GM19328 (cell line): ENCODE measurements around the gene DNMBP.
"Not testable (repeated sequence)": the region's sequence is repeated elsewhere in the genome, so short reads cannot be mapped to it uniquely, and the experiment has no call there.

Source experiments
- ATAC-seq: cut with Tn5 transposase; IDR thresholded peaks from one replicate; pipeline ENCODE4 v1.9.1; 2021; ENCODE audit warnings: mild to moderate bottlenecking, moderate library complexity; ENCODE audit not compliant: unreplicated experiment

Gene DNMBP

DNA sequence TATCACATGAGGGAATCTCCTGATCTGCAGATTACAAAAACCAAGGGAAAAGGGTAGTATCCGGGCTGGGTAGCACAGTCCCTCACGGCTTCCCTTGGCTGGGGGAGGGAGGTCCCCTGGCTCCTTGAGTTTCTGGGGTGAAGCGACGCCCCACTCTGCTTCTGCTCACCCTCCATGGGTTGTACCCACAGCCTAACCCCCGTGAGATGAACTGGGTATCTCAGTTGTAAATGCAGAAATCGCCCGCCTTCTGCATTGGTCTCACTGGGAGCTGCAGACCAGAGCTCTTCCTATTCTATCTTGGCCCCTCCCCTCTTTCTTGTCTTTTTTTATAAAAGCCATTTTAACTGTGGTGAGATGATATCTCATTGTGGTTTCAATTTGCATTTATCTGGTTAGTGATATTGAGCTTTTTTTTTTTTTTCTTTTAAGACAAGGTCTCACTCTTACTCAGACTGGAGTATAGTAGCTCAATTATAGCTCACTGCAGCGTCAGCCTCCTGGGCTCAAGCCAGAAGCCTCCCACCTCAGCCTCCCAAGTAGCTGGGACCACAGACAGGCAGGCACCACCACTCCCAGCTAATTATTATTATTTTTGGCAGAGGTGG is 139.5 kb downstream of the DNMBP start:
- no peak for ATAC-seq

DNA sequence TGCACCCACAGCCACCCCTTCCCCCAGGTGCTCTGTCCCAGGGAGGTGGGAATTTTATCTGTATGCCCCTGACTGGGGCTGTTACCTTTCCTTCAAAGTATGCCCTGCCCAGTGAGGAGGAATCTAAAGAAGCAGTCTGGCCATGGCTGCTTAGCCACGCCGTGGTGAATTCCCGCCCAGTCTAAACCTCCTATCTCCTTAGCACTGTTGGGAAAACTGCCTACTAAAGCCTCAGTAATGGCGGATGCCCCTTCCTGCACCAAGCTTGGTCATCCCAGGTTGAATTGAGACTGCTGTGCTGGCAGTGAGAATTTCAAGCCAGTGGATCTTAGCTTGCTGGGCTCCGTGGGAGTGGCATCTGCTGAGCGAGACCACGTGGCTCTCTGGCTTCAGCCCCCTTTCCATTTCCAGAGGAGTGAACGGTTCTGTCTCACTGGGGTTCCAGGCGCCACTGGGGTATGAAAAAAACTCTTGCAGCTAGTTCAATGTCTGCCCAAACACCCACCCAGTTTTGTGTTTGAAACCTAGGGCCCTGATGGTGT is 140.1 kb downstream of the DNMBP start:
- ATAC-seq = no peak

DNA sequence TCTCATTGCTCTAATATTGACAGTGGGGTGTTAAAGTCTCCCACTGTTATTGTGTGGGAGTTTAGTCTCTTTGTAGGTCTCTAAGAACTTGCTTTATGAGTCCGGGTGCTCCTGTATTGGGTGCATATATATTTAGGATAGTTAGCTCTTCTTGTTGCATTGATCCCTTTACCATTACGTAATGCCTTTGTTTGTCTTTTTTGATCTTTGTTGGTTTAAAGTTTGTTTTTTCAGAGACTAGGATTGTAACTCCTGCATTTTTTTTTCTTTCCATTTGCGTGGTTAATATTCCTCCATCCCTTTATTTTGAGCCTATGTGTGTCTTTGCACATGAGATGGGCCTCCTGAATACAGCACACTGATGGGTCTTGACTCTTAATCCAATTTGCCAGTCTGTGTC is 142.5 kb downstream of the DNMBP start:
- not testable (repeated sequence) for ATAC-seq

DNA sequence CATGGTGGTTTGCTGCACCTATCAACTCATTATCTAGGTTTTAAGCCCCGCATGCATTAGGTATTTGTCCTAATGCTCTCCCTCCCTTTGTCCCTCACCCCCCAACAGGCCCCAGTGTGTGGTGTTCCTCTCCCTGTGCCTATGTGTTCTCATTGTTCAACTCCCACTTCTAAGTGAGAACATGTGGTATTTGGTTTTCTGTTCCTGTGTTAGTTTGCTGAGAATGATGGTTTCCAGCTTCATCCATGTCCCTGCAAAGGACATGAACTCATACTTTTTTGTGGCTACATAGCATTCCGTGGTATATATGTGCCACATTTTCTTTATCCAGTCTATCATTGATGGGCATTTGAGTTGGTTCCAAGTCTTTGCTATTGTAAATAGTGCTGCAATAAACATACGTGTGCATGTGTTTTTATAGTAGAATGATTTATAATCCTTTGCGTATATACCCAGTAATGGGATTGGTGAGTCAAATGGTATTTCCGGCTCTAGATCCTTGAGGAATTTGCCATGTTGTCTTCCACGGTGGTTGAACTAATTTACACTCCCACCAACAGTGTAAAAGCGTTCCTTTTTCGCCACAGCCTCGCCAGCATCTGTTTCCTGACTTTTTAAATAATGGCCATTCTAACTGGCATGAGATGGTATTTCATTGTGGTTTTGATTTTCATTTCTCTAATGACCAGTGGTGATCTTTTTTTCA is 146.1 kb downstream of the DNMBP start:
- ATAC-seq = not testable (repeated sequence)

- ATAC-seq = no peak
Observed at GRCh38 chr10:99860466-99860865, 149.3 kb downstream of the DNMBP start.

DNA sequence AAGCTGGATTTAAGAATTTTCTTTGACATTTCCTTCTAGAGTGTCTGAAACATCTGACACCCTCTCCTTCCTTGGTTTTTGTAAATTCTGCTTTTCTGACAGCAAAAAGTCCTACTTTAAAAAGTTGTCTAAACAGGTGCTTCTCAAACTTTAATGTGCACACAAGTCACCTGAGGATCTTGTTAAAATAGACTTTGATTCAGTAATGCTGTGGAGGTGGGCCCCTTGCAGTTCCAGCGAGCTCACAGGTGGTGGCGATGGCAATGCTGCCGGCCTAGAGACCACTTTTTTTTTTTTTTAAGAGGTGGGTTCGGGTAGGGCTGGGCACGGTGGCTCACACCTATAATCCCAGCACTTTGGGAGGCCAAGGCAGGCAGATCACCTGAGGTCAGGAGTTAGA is 150.2 kb downstream of the DNMBP start:
- no peak for ATAC-seq

GRCh38 chr10:99858849-99859248 is 150.9 kb downstream of the DNMBP start:
- no peak for ATAC-seq

GRCh38 chr10:99855479-99856071 is 154.2 kb downstream of the DNMBP start:
- ATAC-seq = no peak

DNA sequence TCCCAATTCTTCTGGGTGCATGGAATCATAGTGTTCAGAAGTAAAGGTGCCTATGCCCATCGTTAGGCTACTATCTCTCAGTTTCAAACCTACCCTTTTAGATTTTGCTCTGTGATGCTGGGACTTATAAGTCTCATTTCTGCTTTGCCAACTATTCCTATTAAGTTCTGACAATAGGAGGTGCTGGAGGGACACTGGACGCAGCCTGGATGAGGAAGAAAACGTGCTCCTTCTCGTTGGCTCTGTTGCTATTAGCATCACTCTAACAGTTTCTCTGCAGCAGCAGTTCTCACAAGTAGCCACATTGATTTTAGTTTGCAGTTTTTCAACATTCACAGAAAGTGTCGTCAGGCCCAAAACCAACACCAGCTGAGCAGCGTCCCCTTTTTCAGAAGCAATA is 154.9 kb downstream of the DNMBP start:
- no peak for ATAC-seq

- ATAC-seq = no peak
Observed at GRCh38 chr10:99853655-99854054, 156.1 kb downstream of the DNMBP start.

DNA sequence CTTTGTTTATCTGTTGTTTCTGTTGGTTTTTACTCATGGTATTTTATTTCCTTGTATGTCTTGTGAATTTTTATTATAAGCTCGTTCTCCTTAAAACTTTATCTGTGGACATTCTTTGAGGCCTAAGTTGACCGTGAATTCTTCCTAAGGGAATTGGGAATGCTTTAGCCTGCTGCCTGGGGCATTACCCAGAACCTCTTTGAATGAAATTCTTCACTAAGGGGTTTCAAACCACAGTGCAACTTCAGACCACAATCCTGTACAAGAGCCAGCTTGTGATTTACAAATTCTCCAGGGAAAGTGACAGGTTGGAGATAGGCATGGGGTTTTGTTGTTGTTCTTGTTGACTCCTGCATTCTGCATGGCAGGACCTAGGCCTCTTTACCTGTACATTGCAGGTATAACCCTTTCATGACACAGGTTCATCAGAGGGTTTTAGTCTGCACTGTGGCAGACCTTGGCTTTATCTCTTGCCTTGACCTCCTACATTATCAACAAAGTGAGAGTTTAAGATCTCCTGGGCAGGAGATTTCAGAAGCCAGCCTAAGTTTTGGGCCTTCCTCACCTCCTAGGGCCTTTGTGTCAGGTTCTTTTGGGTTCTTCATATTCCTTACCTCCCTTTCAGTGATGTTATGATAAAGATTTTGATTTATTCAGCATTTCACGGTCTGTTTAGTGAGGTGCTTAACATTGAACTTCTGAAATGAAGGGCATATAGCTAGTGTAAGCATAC is 157.1 kb downstream of the DNMBP start:
- ATAC-seq = no peak

- no peak for ATAC-seq
Observed at GRCh38 chr10:99851825-99852224, 157.9 kb downstream of the DNMBP start.

DNA sequence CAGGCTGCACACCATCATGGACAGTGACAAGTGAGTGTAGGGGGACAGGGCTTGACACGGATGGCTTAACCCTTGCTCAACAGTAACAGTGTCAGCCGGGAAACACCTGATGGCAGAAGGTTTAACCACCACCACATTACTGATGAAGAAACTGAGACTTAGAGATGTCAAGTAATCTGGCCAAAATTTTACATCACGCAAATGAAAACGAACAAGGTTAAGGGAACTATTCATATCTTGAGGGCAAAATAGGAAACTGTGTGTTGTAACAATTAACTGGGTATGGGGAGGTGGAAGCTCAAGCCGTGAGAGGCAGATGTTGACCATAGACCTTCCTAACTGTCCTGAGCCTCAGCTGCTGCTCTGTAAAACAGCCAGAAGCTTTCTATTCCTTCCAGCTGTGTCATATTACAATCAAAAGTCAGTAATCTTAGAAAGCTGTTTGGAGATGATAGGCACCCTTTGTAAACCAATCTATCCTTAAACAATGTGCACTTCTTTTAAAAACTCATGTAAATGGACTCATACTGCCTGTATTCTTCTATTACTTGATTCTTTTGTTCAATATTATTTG is 158.9 kb downstream of the DNMBP start:
- ATAC-seq = no peak

- no peak for ATAC-seq
Observed at GRCh38 chr10:99850021-99850766, 159.6 kb downstream of the DNMBP start.

- ATAC-seq = no peak
Observed at GRCh38 chr10:99849536-99849935, 160.2 kb downstream of the DNMBP start.

DNA sequence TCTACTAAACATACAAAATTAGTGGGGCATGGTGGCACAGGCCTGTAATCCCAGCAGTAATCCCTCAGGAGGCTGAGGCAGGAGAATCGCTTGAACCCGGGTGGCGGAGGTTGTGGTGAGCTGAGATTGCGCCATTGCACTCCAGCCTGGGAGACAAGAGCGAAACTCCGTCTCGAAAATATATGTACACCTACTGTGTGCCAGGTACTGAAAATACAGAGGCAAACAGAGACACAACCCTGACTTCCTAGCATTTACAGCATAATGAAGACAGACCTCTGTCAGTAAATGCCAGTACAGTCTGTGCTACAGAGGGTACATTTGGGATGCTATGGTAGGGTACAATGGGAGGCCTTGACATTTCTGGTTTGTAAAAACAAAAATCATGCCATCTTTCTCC is 160.7 kb downstream of the DNMBP start:
- no peak for ATAC-seq

DNA sequence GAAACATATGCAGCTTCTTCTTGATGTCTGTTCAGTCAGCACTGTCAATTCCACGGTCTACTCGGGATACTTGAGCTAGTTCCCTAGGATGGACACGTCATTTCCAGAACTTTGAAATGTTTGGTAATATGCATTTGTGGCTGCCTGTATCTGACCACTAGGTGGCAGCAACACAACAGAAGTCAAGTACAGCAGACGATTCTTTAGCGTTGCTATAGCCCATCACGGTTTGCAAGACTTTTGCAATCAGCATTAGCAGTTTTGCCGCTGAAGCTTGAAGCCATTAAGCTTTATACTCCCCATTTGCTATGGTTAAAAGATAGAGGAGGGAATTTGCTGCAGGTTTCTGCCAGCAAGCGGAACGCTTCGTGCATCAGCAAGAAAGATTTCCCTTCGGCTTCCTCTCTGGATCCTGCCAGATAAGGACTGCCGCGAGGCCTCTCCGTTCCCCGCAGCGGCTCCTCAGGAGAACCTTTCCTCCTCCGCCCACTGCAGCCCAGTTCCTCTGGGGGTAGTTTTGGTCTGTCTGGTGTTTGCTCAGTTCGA is 163.8 kb downstream of the DNMBP start:
- no peak for ATAC-seq

DNA sequence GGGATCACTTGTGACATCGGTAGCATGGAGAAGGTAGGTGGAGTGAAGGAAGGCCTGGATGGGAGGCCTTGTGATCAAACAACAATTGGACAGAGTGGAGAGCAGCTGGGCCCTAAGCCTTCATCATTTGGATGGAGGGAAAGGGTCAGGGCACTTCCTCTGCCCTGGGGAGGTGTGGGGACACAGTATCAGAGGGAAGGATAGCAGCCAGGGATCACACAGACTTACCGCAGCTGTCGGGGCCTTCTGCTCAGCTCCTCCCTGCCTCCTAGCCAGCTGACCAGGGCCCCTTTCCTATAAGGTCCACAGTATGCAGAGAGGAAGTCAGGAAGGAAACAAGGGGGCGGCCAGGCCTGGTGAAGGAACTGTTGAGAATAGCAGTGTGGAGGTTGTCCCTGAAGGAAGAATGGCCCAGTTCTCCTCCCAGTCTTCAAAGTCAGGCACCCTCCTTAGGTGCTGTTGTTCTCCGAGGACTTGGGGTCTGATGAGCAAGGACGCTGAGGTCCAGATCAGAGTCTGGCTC is 165.3 kb downstream of the DNMBP start:
- no peak for ATAC-seq

- ATAC-seq = no peak
Observed at GRCh38 chr10:99843310-99843709, 166.4 kb downstream of the DNMBP start.

DNA sequence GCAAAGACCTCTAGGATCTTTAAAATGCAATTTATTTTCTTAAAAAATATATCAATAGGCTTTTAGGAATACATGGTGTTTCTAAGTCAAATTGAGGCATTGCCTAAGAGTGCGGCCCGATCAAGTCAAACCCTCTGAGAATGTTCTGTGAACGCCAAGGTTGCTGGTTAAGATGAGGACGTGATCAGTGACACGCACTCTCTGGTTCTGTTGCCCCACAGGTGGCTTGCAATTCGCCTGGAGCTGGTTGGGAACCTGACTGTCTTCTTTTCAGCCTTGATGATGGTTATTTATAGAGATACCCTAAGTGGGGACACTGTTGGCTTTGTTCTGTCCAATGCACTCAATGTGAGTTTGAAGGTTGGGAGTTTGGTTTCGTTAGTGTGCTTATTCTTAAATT is 168.0 kb downstream of the DNMBP start:
- no peak for ATAC-seq
